Stimulated activated CD4-positive, alpha-beta T cell treated with anti-CD3 and anti-CD28 coated beads, Interleukin-15, amount 100 ng/mL, for 24 hours (primary cell): ENCODE results near the gene ARL16.

ENCODE experiments used
- DNase-seq: peaks from one replicate; pipeline ENCODE4 v3.0.0-alpha.2; 2020

The ARL16 gene

DNA sequence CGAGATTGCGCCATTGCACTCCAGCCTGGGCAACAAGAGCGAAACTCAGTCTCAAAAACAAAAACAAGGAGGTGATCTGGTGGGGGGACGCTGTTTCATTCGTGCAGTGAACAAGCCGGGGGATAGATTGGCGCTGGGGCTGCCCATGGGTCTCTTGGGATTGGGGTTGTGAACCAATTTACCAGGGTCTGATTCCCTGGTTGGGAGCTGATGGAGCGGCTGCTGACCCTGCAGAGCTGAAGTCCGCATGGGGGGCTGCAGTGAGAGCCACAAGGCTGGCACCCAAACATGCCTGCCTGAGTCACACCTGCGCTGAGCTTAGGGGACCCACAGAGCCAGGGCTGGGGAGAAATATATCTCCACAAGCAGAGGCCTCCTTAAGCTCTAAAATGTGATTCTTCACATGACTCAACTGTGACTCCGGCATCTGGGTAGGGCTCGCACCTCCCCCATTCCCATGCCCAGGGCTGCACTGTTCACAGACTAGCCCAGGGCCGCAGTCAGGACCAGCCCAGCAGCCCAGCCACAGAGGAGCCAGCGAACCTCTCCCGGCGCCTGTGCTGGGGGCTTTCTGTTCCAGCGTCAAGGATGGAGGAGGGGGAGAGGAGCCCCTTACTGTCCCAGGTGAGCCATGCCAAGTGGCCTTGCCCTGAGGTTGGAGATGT is 41.6 kb downstream of the ARL16 start:
- no peak for DNase-seq

GRCh38 chr17:81640011-81640410 is 43.6 kb downstream of the ARL16 start:
- DNase-seq: no peak

- DNase-seq: no peak
Observed at GRCh38 chr17:81638683-81639082, 44.9 kb downstream of the ARL16 start.

DNA sequence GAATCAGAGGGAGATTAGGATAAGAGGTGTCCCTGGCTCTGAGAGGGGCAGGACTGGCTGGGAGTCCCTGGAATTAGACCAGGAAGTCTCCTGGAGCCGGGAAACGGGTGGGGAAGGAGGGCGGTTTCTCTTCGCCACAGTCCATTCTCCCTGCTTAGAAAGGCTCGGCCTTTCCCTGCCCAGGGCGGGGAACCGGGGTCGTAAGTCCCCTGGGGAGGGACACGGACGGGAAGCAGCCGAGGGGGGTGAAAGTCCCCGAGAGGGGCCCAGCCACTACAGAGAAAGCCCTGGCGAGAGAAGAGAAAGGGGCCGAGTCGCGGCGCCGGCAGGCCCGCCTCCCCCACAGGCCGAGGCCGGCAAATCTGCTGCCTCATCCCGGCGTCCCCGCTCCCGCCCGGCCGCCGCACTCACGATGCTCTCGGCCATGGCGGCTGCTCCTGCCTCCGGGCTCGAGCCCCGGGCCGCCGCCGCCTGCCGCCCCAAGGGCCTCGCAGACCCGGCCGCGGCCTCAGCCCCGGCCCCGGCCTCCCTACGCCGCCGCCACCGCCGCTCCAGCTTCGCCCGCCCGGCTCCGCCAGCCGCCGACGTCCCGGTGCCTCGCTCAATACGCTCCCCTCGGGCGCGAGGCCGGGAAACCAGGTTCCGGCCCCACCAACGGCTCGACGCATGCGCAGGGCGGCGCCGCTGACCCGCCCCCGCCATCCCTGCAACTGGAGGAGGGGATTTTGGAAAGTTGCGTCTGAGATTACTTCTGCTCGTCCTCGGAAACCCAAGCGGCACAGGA is 46.9 kb downstream of the ARL16 start, which contains the start of the genes NPLOC4 and TSPAN10:
Gene NPLOC4 (minus strand): TSS at position 608 of the 784 bp plus-strand sequence. CDS start 182 bp downstream, at position 426.
Gene TSPAN10 (plus strand): TSS at position 692 of the 784 bp plus-strand sequence. CDS start 5,217 bp downstream, outside the sequence.
- DNase-seq: peak; percentile 90

- DNase-seq: no peak
Observed at GRCh38 chr17:81635973-81636504, 47.6 kb downstream of the ARL16 start.

DNA sequence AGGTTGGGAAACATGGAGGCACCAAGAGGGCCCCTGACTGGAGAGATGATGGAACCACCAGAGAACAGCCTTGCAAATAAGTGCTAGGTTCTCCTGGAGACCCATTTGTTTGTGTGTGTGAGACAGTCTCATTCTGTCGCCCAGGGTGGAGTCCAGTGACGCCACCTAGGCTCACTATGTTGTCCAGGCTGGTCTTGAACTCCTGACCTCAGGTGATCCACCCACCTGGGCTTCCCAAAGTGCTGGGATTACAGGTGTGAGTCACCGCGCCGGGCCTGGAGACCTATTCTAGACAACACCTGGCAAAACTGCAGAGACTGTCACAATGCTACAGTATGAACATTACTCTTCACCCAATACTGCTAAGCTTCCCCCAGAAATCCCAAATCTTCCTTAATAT is 48.2 kb downstream of the ARL16 start:
- DNase-seq: no peak

GRCh38 chr17:81631482-81631881 is 52.1 kb downstream of the ARL16 start:
- no peak for DNase-seq
